ENCODE results near the gene NLRC3.

The NLRC3 gene

GRCh38 chr16:3578610-3579551 lies 1.7 kb upstream of the NLRC3 start:
- peak; percentile 67 for DNase-seq

GRCh38 chr16:3578121-3578520 lies 918 bp upstream of the NLRC3 start:
- peak; percentile 36 for DNase-seq

- peak; percentile 29 for DNase-seq
Measured at GRCh38 chr16:3576211-3576610, 992 bp downstream of the NLRC3 start.

DNA sequence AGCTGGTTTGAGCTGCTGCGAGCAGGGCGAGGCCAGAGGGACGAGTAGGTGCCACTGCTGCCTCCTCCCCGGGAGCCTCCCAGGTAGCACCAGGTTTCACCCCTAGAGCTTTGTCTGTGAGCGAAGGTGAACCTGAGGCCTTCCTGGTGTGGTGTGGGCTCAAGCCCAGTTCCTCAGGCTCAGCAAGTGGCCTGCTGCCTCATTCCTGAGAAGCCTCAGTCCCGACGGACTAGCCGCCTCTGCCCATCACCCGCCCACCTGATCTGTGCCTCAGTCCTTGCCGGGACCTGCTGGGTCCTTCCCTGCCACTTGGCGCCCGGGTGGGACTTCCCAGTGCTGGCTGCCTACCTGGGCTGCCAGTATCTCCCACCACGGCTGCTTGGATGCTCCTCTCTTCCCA lies 1.7 kb downstream of the NLRC3 start:
- peak; percentile 14 for DNase-seq

- DNase-seq, result no peak
Measured at GRCh38 chr16:3574195-3574594, 3.0 kb downstream of the NLRC3 start.

DNA sequence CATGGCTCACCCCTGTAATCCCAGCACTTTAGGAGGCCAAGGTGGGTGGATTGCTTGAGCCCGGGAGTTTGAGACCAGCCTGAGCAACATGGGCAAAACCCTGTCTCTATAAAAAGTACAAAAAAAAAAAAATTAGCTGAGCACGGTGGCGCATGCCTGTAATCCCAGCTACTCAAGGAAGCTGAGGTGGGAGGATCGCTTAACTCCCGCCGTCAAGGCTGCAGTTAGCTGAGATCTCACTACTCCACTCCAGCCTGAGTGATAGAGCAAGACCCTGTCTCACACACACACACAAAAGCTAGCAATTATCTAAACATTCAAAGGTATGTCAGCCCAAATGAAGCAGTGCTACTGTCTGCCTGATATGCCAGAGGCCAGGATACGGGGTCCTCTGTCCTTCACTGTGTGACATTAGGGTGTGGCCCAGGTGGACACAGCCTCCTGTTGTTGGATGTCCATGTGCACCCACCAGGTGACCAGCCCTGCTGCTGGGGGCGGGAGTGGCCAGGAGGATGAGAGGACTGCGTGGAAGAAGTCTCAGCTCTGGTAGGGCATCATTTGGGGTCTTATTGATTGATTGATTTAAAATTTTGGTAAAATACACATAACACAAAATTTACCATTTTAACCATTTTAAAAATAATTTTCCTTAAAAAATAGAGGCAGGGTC lies 3.9 kb downstream of the NLRC3 start:
- DNase-seq, result no peak

DNA sequence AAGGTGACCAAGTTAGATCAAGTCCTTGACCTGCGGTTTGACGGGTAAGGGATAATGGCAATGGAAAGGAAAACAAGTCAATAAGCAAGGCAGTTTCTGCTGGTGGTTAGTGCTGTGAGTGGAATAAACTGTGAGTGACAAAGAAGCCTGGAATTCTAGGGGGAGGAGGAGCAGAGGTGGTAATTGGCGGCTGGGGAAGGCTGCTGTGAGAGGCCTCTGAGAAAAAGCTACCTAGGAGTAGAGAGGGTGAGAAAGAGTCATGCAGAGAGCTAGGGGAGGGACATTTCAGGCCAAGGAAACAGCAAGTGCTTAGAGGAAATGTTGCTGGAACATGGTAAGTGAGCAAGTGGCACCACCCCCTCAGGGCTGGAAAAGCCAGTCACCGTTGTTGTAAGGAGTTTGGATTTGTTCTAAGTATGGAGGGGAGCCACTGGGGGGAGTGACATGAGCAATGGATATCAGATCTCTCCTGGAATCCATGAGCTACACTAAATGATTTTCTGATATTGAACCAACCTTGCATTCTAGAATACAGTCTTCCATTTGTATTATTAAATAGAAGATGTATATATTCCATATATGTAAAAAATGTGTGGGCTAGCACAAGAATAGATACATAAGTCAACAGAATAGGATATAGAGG lies 6.7 kb downstream of the NLRC3 start:
- no peak for DNase-seq

DNA sequence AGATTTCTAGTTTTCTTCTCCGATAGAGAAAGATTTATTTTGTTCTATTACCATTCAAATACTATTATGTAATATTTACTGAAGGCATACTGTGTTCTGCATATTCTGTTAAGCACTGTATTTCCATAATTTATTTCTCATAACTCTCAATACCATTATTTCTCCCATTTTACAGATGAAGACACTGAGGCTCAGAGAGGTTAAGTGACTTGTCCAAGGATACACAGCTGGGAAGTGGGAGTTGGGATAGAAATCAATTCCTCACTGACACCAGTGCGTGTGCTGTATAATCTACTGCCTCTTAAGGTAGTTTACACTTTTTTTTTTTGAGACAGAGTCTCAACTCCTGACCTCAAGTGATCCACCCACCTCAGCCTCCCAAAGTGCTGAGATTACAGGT lies 7.4 kb downstream of the NLRC3 start:
- no peak for DNase-seq

DNA sequence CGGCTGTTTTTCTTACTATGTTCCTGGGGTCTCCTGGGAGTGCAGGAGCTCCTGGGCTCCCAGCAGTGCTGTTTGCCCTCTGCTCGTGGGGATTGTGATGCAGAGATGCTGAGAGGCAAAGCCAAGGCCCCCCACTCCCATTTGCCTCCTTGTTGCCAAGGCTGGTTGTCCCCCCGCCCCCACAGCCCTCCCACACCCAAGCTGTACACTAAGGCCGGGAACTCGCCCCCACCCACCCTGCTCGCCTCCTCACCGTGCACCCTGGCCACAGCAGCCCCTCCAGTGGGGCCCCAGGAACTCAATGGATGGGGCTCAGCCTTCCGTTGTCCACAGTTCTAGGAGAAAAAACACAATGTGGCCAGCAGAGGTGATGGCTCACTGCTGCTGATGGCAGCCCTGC lies 10.2 kb downstream of the NLRC3 start:
- no peak for DNase-seq

DNA sequence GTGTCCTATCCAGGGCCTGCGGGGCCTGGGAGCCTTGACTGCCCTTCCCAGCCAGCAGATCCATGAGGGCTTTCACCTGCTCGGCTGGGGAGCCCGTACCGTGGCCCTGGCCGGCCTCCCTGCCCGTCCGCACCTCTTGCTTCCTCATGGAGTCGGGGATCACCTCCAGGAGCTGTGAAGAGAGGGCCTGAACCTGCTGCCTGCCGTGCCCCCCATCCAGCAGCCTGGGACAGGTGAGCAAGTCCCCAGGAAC lies 12.4 kb downstream of the NLRC3 start:
- DNase-seq, result no peak

- DNase-seq, result no peak
Measured at GRCh38 chr16:3564130-3564888, 12.9 kb downstream of the NLRC3 start.

- no peak for DNase-seq
Measured at GRCh38 chr16:3562914-3563480, 14.2 kb downstream of the NLRC3 start.

DNA sequence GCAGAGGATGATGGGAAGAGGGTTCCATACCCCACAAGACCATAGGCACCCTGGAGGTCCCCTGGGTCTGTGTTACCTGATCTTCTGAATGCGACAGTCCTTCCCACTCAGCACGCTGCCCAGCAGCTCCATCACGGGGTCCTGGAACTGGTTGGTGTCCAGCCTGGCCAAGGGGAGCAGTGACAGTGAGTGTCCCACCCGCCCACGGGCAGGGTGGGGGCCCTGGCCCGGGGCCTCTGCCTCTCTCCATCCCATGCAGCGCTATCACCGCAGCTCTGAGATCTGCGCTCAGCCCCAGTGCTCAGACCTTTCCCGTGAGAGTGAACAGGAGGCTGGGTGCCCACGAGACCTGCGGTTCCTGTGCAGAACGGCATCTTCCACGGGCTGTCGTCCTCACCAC lies 15.6 kb downstream of the NLRC3 start:
- DNase-seq, result no peak

- DNase-seq, result no peak
Measured at GRCh38 chr16:3554351-3554928, 22.8 kb downstream of the NLRC3 start.

GRCh38 chr16:3553138-3553923 lies 23.9 kb downstream of the NLRC3 start:
- DNase-seq, result no peak

DNA sequence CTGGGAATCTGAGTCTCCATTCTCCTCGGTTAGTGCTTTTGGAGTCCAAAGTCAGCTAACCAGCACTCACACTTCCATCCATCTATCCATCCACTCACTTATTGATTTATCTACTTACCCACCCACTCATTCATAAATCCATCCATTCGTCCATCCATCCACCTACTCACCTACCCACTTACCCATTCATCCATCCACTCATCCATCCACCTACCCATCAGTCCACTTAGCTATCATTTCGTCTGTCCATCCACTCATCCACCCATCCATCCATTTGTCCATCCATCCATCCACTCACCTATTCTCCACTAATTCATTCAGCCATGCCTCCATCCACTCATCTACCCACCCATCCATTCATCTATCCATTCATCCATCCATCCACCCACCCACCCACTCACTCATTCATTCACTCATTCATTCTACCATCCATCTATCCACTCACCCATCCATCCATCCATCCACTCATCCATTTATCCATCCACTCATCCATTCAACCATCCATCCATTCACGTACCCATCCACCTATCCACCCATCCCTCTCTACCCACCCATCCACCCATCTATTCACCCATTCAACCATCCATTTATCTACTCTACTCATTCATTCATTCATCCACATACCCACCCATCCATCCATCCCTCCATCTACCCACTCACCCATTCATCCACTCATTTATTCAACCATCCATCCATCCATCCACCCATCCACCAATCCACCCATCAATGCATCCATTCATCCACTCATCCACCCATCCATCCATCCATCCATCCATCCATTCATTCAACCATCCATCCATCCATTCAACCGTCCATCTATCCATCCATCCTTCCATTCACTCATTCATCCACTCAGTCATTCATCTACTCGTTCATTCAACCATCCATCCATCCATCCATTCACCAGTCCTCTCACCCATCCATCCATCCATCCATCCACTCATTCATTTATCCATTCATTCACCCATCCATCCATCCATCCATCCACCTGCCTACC lies 26.1 kb downstream of the NLRC3 start:
- DNase-seq, result no peak

DNA sequence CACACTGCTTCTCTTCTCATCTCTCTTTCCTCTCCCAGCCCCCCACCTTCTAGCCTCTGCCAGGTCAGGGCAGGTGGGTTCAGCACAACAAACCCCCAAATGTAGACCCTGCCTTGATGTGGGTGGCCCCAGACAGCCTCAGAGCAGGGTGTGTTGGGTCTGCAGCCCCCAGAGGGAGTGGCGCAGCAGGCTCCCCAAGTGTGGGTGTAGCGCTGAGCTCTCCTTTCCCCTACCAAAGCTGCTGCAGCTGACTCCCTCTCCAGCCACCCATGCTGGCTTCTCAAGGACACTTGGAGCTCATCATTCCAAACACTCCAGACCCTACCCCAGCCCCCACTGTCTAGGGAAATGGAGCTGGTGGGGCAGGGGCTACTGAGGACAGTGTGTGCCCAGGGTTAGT lies 27.3 kb downstream of the NLRC3 start:
- no peak for DNase-seq

DNA sequence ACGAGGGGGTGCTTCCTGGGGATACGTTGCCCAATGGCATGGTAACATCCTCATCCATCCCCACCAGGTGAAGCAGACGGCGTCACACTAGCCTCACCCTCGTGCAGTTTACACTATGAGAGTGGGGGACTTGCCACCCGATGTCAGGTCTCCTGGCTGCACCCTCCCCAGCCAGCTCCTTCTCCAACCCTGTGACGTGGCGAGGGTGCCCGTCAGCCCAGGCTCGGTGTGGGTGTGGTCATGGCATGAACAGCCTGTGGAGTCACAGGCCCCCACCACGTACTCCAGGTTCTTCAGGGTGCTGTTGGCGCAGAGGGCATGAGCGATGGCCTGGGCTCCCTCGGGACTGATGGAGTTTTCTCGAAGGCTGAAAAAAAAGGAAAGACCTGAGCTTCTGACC lies 28.3 kb downstream of the NLRC3 start:
- no peak for DNase-seq

- DNase-seq, result no peak
Measured at GRCh38 chr16:3548445-3548844, 28.8 kb downstream of the NLRC3 start.

DNA sequence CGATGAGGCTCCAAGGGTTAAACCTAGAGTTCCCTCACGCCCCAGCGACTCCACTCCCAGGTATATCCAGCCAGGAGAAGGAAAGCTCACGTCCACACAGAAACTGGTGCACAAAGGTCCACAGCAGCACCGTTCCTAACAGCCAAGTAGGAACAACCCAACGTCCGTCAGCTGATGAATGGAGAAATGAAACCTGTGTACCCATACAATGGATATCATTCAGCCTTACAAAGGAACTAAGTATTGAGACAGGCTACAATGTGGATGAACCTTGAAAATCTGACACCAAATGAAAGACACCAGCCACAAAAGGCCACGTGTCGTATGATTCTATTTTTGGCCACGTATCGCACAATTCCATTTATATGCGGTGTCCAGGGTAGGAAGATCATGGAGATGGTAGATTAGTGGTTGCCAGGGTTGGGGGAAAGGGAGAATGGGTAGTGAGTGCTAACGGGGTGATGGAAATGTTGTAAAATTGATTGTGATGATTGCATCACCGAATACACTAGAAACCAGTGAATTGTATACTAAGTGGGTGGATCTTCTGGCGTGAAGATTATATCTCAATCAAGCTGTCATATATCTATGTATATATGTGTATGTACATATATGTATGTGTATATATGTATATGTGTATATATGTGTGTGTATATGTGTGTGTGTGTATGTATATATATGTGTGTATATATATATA lies 30.1 kb downstream of the NLRC3 start:
- DNase-seq, result no peak
